Daoy (cell line): ENCODE results near the gene PDE4D. TPM values are rescaled to one million over a fixed set of nuclear protein-coding genes. Genes with fewer than 3 reads are reported as not detected.
"Not testable (repeated sequence)": the region's sequence is repeated elsewhere in the genome, so short reads cannot be mapped to it uniquely, and the experiment has no call there.

Experiments used
- DNase-seq: peaks from one replicate; pipeline ENCODE4 v3.0.0-alpha.2; 2015; ENCODE audit warnings: low read depth
- total RNA-seq: library from RNA; depleted of rRNA; stranded (reverse); fragments of >200 nt; shearing (Covaris generic); gene quantifications from 2 replicates; pipeline ENCODE4 v1.2.3, GENCODE V29; 2014

The PDE4D gene
- total RNA-seq, 1 experiment from 2014 or later = 23.1 TPM

DNA sequence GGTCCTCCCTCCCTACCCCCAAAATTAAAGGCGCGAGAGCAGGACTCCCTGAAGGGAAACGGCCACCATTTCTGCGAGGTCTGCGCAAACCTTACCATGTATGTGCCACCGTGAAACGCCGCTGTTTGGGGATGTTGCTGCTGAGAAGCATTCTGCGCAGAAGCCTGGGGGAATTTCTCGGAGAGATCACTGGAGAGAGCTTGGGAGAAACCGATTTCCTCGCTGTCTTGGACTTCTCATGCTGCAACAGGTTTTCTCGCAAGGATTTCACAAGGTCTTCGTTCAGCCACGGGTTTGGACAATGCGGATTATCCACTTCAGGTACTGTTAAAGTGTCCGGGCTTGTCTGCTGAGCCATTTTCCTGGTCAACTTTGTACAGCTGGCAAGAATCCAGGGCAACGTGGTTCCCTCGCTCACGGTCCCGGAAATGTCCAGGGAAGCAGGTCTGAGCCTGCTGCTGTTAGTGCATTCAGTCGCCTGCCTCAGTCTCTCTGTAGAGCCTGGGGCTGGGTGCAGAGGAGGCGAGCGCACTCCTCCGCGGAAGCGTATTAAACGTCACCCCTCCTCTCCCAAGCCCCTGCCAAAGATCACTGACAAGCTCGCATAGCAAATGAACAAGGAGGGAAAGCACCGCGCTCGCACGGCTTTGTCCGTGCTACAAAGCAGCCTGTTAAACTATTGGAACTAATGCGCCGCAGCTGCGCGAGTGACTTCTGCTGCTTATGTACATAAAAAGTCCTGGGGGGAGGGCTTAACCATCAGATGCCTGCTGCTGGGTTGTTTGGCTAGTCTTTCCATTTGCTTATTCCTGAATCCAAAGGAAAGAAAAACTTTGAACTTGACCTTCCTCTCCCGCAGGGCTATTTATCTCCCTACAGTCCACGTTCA lies 125.1 kb downstream of the PDE4D start:
- DNase-seq = peak; percentile 86

DNA sequence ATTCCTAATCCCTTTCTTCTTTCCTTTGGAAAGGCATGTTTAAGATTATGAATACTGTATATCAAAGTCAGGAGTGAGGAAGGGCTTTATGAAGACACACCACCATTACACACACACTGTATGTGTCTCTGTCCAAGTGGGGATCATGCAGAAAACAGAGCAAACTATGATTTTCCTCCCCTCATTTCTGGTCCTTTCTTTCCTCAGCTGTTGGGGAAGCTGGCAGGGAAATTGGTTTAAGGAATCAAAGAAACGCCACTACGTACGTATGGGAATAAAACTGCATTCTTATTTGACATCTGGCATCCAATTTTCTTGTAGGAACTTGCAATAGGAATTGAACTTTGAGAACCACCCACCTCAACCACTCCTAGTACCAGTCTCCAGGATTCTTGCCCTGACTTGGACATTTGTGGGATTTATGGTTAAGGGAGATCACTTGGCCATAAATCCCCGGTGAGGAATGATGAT lies 125.8 kb downstream of the PDE4D start:
- DNase-seq = no peak

DNA sequence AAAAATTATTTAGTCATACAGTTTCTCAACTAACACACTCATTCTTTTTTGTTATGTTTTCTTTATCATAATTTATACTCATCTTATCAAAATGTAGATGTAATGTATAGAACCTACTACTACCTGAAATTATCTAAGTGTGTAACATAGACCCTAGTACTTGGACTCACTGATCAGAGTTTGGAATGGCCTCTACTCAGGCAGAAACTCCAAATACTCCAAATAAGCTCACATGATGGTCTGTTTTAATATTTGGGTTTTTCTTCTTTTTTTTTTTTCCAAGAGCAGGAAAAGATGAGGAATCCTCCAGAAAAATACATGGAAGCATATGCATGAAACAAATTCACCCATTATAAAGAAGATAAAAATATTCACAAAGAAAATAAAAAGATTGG lies 126.3 kb downstream of the PDE4D start:
- no peak for DNase-seq

DNA sequence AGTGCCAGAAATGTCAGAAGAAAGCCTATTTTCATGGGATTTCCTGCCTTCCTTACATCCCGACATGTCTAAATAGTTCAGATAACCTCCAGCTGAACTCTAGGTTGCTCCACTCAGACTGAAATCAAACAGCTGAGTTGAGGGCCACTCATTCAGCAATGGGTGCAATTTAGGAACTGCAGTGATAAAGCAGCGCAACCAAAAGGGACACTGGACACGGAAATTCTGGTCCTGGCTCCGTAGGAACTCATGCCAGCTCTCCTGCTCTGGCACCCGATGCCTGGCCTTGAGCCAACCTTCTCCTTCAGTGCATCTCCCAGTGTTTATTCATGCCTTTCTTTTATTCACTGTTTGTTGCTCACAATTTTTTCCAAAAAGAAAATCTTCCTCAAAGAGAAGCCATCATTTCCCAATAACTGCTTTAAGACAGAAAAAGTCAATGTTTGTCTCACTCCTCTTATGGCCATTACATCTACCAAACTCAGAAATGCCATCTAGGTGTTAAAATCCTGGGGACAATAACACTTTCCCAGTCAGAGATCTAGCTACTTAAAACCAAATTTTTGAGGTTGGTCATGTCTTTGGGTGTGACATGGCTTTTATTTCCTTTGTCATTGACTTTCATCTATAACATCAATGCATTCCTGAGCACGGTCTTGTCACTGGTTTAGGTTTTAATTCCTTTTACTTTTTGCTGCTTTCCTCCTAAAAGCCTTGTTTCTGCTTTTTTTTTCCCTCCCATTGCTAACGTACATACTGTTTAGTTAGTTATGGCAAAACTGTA lies 126.9 kb downstream of the PDE4D start:
- peak; percentile 69 for DNase-seq

DNA sequence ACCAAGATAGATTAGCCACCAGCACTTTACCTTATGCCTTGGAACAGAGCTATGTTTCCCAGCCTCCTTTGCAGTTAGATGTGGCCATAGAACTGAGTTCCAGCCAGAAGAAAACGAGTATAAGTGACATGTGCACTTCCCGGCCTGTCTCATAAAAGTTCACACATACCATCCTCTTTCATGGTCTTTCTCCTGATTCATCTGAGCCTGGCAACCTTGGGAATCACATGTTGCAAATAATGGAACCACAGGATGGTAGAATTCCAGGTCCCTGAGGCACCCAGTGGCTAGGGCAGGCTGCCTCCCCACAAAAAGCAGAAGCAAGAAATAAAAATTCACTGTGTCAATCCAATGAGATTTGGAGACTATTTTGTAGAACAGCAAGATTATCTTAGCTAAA lies 128.1 kb downstream of the PDE4D start:
- DNase-seq = peak; percentile 39

DNA sequence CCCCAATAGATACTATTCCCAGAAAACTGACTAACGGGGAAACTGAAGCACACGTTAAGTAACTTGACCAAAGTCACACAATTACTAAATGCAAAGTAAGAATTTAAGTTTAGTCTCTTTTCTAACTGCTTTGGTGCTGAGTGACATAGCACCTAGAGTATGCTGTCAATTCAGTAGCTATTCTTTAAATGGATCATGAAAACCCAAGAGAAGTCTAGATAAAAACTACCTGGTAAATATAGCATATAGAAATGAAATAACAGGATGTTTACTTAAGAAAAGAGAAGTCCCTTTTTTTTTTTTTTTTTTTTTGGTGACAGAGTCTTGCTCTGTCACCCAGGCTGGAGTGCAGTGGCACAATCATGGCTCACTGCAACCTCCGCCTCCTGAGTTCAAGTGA lies 129.2 kb downstream of the PDE4D start:
- no peak for DNase-seq

DNA sequence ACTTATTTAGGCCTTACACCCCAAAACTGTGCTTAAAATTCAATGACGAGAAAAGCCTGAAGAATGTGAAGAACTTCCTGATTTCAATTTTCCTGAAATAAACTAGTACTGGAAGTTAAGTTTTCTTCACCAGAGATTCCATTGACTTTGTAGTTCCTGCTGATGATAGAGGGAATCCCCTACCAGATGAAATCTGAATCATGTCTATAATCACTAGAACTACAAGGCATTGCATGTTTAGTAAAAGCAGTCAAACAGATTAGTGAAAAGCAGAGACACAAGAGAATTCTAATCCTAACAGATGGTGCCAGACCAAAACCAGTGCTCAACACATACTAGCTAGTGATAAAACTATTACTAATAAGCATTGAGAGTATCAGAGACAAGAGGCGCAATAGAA lies 130.0 kb downstream of the PDE4D start:
- no peak for DNase-seq

DNA sequence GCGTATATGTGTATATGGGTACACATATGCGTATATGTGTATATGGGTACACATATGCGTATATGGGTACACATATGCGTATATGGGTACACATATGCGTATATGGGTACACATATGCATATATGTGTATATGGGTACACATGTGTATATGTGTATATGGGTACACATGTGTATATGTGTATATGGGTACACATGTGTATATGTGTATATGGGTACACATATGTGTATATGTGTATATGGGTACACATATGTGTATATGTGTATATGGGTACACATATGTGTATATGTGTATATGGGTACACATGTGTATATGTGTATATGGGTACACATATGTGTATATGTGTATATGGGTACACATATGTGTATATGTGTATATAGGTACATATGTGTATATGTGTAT lies 131.3 kb downstream of the PDE4D start:
- not testable (repeated sequence) for DNase-seq

DNA sequence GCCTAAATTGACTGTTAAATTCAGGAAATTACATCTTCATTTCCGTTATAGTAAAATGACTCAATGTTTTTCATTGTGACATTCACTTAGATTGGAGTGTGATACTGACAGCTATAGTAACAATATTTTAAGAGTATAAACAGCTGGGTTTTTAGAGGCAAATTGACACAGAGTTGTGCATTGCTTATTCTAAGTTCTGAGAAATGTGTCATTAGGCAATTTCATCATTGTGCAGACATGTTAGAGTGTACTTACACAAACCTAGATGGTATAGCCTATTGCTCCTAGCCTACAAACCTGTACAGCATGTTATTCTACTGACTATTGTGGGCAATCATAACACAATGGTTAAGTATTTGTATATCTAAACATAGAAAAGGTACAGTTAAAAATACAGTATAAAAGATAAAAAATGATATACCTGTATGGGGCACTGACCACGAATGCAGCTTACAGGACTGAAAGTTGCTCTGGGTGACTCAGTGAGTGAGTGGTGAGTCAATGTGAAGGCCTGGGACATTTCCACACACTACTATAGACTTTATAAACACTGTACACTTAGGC lies 132.7 kb downstream of the PDE4D start:
- peak; percentile 80 for DNase-seq

DNA sequence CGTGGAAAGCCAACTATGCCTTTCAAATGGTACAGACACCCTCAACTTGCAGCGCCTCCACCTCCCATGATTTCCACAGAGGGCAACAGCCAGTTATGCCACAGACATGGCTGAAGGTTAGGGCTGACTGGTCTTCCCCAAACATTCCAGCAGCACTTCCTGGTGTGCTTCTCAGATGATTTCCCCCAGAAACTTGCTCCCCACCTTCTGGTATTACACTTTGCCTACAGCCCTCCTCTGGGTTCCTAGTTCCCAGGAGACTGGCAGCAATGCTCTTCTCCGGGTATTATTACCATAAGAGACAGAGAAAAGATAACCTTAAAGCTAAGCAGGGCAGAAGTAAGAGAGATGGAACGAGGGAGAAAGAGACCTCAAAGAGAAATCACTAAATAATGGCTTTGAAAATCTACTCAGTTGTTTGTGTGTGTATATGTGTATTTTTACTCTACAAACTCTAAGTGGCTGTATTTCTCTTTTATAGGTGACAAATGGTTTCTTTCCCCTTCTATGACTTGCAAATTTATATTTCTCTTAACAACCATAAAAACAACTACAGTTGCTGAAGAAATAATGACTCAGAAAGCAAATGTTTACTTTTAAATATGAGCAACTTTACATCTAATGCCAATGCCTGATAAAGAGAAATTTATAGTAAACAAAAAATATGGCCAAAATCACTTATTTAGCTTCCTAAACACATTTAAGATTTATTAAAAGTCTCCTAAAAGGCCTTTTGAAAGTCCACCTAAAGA lies 133.8 kb downstream of the PDE4D start:
- peak; percentile 51 for DNase-seq

DNA sequence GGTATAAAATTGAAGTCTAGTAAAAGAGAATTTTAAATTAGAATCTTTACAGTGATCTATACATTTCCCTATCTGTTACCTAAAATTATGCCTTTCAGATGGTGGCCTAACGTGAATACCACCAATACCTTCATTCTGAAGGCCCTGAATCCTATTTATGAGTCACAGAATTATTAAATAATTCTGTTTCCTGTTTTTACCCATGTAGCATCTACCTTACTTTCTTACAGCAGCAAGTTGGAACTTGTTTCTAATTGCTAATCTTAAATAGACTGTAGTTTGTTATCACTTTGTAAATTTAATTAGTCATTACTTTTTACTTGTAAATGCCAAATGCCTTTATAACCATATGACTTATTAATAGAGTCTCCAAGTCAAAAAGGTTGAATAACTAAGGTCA lies 135.0 kb downstream of the PDE4D start:
- no peak for DNase-seq

DNA sequence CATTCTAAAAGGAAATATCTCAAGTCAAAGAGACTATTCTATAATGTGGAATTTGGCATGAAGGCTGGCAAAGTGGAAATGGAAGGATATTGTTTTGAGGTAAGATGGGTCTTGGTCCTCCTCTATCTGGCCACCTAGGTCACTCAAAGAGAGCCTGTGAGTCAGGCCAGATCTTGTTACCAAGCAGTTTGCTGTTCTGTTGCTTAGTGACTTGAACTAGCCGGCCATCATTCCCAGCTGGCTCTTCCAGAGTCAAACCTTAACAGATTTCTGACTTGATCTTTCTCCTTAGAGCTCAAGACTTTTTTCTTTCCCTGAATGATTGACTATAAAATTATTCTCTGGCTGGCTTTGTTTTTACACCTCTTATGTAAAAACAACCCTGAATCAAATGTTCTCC lies 136.1 kb downstream of the PDE4D start:
- peak; percentile 67 for DNase-seq

DNA sequence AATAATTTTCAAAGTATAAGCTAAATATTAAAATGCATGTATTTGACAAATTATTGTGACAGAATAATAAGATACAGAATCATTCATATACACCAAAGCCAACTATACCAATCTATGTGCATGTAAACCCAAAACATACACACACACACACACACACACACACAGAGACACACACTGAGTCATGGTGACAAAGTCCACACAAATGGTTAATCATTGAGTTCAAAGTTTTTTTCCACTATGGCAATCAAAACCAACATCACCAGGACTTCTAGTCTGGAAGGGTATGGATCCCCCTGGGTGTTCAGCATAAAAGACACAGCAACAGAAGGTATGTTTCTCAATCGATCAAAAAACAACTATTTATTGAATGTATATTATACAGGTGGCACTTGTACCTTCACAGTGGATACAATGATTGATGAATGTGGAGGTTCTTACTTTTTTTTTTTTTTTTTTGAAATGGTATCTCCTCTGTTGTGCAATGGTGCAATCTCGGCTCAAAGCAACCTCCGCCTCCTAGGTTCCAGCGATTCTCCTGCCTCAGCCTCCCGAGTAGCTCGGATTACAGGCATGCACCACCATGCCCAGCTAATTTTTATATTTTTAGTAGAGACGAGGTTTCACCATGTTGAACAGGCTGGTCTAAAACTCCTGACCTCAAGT lies 137.0 kb downstream of the PDE4D start:
- peak; percentile 47 for DNase-seq

DNA sequence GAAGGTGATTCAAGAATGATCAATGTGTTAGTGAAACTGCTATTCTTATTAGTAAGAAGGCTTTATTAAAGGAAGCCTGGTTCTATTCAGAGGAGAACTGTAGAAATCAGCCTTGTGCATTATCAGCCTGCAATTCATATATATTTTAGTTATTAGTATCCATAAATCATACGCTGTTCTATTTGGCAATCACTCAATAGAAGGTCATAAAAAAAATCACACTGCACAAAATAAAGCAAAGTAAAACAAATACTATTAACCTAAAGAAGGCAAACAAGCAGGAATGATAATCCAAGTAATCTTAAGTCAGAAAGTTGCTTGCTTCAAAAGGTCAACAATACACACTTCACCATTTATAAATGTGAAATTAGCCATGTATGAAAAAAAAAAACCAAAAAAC lies 138.1 kb downstream of the PDE4D start:
- DNase-seq = no peak

DNA sequence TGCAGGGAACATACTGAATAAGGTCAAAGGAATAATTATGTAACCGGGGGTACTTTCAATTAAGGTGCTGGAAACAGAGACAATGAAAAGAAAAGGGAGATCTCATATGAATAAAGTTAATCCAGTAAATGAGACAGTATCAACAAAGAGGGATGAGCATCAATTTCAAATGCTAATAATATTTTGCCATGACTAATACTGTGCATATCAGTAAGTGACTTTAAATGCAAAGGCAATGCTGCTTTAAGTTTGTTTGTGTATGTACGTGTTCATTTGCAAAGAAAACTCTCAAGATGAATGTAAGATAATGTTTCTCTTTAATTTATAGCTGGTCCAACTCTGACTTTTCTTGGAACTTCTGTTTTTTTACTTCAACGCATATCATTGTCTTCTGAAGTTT lies 139.9 kb downstream of the PDE4D start:
- no peak for DNase-seq

DNA sequence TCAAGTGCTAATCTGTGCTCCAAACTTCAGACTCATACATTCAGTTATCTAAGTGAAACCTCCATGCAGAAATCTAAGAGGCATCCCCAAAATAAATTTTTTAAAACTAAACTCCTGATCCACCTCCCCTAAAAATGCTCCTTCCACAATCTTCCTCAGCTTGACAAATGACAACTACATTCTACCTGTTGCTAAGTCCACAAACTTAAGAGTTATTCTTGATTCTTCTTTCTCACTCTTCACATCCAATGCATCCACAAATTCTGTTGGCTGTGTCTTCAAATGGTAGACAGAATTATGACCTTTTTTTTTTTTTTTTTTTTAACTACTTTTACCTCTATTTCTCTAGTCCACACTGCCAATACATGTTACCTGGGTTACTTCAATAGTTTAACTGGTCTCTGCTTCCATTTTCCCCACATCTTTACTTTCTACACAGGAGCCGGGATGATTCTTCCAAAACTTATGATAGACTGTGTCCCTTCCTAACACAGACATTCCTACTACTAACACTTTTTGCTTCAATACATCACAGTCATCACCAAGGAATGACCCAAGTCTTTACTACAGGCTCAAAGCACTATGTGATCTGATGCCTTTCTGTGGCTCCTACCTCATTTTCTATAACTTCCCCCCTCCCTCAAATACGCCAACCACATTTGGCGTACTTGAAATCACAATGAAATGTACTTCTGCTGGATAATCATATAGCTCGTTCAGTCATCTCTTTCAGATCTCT lies 143.6 kb downstream of the PDE4D start:
- DNase-seq = no peak

DNA sequence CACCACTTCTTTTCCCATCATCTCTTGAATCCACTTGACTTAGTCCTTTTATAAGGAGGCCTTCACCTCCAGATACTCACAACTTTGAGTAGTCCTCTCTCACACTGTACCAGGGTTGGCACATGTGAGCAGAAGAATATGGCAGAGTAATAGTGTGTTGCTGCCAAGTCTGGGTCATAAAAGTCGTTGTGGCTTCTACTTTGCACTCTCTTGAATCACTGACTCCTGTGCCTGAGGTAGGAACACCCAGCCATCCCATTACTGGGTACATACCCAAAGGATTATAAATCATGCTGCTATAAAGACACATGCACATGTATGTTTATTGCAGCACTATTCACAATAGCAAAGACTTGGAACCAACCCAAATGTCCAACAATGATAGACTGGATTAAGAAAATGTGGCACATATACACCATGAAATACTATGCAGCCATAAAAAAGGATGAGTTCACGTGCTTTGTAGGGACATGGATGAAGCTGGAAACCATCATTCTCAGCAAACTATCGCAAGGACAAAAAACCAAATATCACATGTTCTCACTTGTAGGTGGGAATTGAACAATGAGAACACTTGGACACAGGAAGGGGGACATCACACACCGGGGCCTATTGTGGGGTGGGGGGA lies 145.4 kb downstream of the PDE4D start:
- not testable (repeated sequence) for DNase-seq

DNA sequence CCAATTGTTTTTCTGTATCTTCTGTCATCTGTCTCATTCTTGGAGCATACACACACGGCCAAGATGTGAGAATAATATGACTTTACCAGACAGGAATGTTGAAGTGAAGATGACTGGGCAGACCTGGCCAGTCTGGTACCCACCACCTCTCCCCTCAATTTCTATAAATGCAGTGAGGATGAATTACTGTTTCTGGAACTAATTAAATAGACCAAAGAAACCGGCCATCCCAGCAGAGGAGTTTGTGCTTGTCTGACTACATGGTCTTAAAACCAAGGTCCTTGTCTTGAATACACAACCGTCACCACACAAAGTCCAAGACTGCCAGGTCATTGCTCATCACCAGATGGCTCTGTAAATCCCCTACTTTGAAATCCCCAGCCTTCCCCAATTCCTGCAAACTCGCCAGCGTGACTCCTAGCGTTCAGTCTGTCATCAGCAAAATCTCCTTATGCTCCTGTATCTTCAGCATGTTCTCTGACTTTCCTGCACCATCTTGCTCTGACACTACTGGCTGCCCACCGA lies 147.2 kb downstream of the PDE4D start:
- peak; percentile 91 for DNase-seq

DNA sequence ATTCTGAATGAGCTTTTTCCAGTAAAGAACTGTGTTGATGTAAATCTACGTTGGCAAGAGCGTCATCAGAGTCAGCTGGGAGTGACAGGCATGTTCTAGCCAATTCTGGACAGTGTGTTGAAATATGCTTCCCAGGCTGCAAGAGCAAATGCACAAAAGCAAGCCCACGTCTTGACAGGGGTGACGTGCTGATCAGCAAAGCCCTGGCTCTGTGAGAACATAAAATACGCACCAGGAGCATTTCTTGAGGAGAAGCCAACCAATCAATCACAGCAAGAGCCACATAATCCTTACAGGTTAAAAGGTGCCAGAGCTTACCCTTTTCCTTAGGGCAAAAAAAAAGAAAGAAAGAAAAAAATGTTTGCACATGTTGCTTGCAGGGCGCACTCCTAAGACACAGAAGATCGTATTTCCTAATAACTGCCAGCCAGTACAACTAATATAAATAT lies 148.1 kb downstream of the PDE4D start:
- peak; percentile 68 for DNase-seq

DNA sequence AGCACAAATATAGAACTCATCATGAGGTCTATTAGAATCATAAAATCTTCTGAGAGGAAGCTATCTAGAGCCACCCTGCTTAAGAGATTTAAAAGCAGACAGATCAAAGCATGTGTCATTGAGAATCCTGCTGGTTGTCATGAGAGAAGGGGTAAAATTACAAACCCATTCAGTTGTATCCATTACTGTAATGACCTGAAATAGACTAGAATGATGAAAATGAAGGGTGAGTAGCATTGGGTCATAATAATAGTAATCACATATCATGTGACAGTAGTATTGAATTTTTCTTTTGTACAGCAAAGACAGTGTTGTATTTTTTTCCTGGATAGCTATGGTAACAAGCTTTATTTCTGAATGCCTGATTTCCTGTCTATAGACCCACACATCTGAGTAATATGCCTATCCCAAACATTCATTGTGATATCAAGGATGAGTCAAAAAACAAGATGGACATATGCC lies 149.0 kb downstream of the PDE4D start:
- DNase-seq = peak; percentile 56
